ENCODE results near the gene TDP2.

- TF ChIP-seq CTCF (conservative IDR thresholded peaks at IDR 0.05 in 1 of 2, IDR thresholded peaks at IDR 0.05 in 1 of 2; ENCODE audit: low read depth in 1 of 2, low read length in 2 of 2) (no peak), EZH2 (IDR thresholded peaks at IDR 0.05; ENCODE audit: low read length, missing control alignments) (no peak)
Observed at GRCh38 chr6:24613361-24614042, 53.2 kb downstream of the TDP2 start.

Measured in fibroblast of lung (primary cell).